Rectal smooth muscle tissue (tissue), 1 donor: ENCODE results near the gene ADPRHL1.

Experiments used
- H3K27ac ChIP-seq: one replicate; pipeline ENCODE4 v1.7.0; 2013; ENCODE audit warnings: low read depth, low read length, inconsistent platforms
- H3K27me3 ChIP-seq: one replicate; pipeline ENCODE4 v1.7.0; 2013; ENCODE audit warnings: low read length; ENCODE audit not compliant: control insufficient read depth, insufficient read depth
- H3K36me3 ChIP-seq: one replicate; pipeline ENCODE4 v1.7.0; 2013; ENCODE audit warnings: low read length; ENCODE audit not compliant: control insufficient read depth, insufficient read depth
- H3K4me1 ChIP-seq: one replicate; pipeline ENCODE4 v1.7.0; 2013; ENCODE audit warnings: low read length; ENCODE audit not compliant: control insufficient read depth, insufficient read depth
- H3K4me3 ChIP-seq: one replicate; pipeline ENCODE4 v1.7.0; 2013; ENCODE audit warnings: low read length
- H3K9ac ChIP-seq: one replicate; pipeline ENCODE4 v1.7.0; 2013; ENCODE audit warnings: low read length

The ADPRHL1 gene

GRCh38 chr13:113422807-113423519 is 30.3 kb downstream of the ADPRHL1 start:
- Histone ChIP-seq H3K4me1 (peaks cover 3% of the 10 kb centered on the region), H3K4me3 (no peak overlapping the region), H3K27me3 (no peaks in the 10 kb centered on the region), H3K27ac (peak overlapping the region; percentile 74), H3K36me3 (no peaks in the 10 kb centered on the region), H3K9ac (no peak overlapping the region)

GRCh38 chr13:113421673-113422270 is 31.5 kb downstream of the ADPRHL1 start:
- Histone ChIP-seq H3K4me3 (no peak overlapping the region), H3K4me1 (peaks cover 3% of the 10 kb centered on the region), H3K27me3 (no peaks in the 10 kb centered on the region), H3K9ac (no peak overlapping the region), H3K36me3 (no peaks in the 10 kb centered on the region), H3K27ac (peak overlapping the region; percentile 74)

- Histone ChIP-seq H3K4me1 (peaks cover 3% of the 10 kb centered on the region), H3K27me3 (no peaks in the 10 kb centered on the region), H3K4me3 (no peak overlapping the region), H3K36me3 (no peaks in the 10 kb centered on the region), H3K27ac (peak overlapping the region; percentile 74), H3K9ac (no peak overlapping the region)
These were observed 32.3 kb downstream of the ADPRHL1 start for GRCh38 chr13:113420833-113421600.

GRCh38 chr13:113420232-113420631 is 33.1 kb downstream of the ADPRHL1 start:
- Histone ChIP-seq H3K27me3 (no peaks in the 10 kb centered on the region), H3K27ac (no peak overlapping the region), H3K9ac (no peak overlapping the region), H3K36me3 (no peaks in the 10 kb centered on the region), H3K4me1 (peaks cover 3% of the 10 kb centered on the region), H3K4me3 (no peak overlapping the region)

- Histone ChIP-seq H3K27ac (no peak overlapping the region), H3K36me3 (no peaks in the 10 kb centered on the region), H3K27me3 (no peaks in the 10 kb centered on the region), H3K9ac (no peak overlapping the region), H3K4me1 (peaks cover 3% of the 10 kb centered on the region), H3K4me3 (no peak overlapping the region)
These were observed 33.6 kb downstream of the ADPRHL1 start for GRCh38 chr13:113419531-113420193.

GRCh38 chr13:113418722-113419049 is 34.6 kb downstream of the ADPRHL1 start:
- H3K36me3 ChIP-seq = no peaks in the 10 kb centered on the region
- no peaks in the 10 kb centered on the region for H3K27me3 ChIP-seq
- no peak overlapping the region for H3K4me3 ChIP-seq
- H3K4me1 ChIP-seq = peaks cover 3% of the 10 kb centered on the region
- H3K27ac ChIP-seq = no peak overlapping the region
- H3K9ac ChIP-seq = no peak overlapping the region

- Histone ChIP-seq H3K9ac (no peak overlapping the region), H3K4me1 (peaks cover 7% of the 10 kb centered on the region), H3K27me3 (no peaks in the 10 kb centered on the region), H3K27ac (no peak overlapping the region), H3K36me3 (no peaks in the 10 kb centered on the region), H3K4me3 (no peak overlapping the region)
These were observed 35.2 kb downstream of the ADPRHL1 start for GRCh38 chr13:113417836-113418721.

GRCh38 chr13:113417008-113417751 is 36.1 kb downstream of the ADPRHL1 start:
- Histone ChIP-seq H3K4me1 (peaks cover 7% of the 10 kb centered on the region), H3K27ac (no peak overlapping the region), H3K27me3 (no peaks in the 10 kb centered on the region), H3K9ac (no peak overlapping the region), H3K4me3 (no peak overlapping the region), H3K36me3 (no peaks in the 10 kb centered on the region)

GRCh38 chr13:113415825-113416224 is 37.5 kb downstream of the ADPRHL1 start:
- H3K4me1 ChIP-seq = peaks cover 7% of the 10 kb centered on the region
- no peaks in the 10 kb centered on the region for H3K36me3 ChIP-seq
- no peak overlapping the region for H3K27ac ChIP-seq
- no peak overlapping the region for H3K9ac ChIP-seq
- H3K4me3 ChIP-seq = no peak overlapping the region
- H3K27me3 ChIP-seq = no peaks in the 10 kb centered on the region

- Histone ChIP-seq H3K9ac (no peak overlapping the region), H3K4me1 (peaks cover 8% of the 10 kb centered on the region), H3K4me3 (no peak overlapping the region), H3K36me3 (no peaks in the 10 kb centered on the region), H3K27ac (no peak overlapping the region), H3K27me3 (no peaks in the 10 kb centered on the region)
These were observed 38.3 kb downstream of the ADPRHL1 start for GRCh38 chr13:113415032-113415431.

GRCh38 chr13:113414335-113414734 is 39.0 kb downstream of the ADPRHL1 start:
- no peak overlapping the region for H3K4me3 ChIP-seq
- H3K27me3 ChIP-seq = no peaks in the 10 kb centered on the region
- H3K36me3 ChIP-seq = no peaks in the 10 kb centered on the region
- H3K9ac ChIP-seq = no peak overlapping the region
- peak overlapping the region; percentile 80 for H3K27ac ChIP-seq
- H3K4me1 ChIP-seq = peaks cover 8% of the 10 kb centered on the region
